K562 (cell line): ENCODE results near the gene TNFAIP1.

Source experiments
- EZH2 ChIP-seq: IDR thresholded peaks from 2 replicates; pipeline ENCODE4 v1.6.1; 2012; ENCODE audit warnings: low read depth, mild to moderate bottlenecking, inconsistent platforms, low read length, borderline replicate concordance
- MTA3 ChIP-seq: fragments of 450-650 bp; formaldehyde crosslinking; IDR thresholded peaks from 2 replicates; pipeline ENCODE4 v1.6.1; 2017; ENCODE audit warnings: mild to moderate bottlenecking, borderline replicate concordance
- PHF20 ChIP-seq: fragments of 450-650 bp; IDR thresholded peaks from 2 replicates; pipeline ENCODE4 v1.6.1; 2018; ENCODE audit not compliant: partially characterized antibody
- POLR2AphosphoS5 ChIP-seq: IDR thresholded peaks from 2 replicates; pipeline ENCODE4 v1.6.1; 2011; ENCODE audit warnings: mild to moderate bottlenecking, low read depth, low read length, moderate library complexity; ENCODE audit not compliant: control insufficient read depth, insufficient read depth
- TAF15 ChIP-seq: fragments of 200-400 bp; formaldehyde crosslinking; IDR thresholded peaks from 2 replicates; pipeline ENCODE4 v1.6.1; 2017; ENCODE audit warnings: mild to moderate bottlenecking, low read depth, low read length, moderate library complexity
- ZNF121 ChIP-seq: sonication (generic); formaldehyde crosslinking; conservative IDR thresholded peaks from 2 replicates; pipeline ENCODE4 v1.8.0; 2022; ENCODE audit warnings: missing genetic modification reagents
- ZNF324 ChIP-seq: fragments of 250-450 bp; sonication (Bioruptor Pico); IDR thresholded peaks from 2 replicates; pipeline ENCODE4 v1.4.0; 2020; ENCODE audit warnings: mild to moderate bottlenecking
- ZNF354B ChIP-seq: fragments of 250-450 bp; sonication (Bioruptor Pico); IDR thresholded peaks from 2 replicates; pipeline ENCODE4 v1.4.0; 2020

GRCh38 chr17:28344435-28344901 is 8.9 kb downstream of the TNFAIP1 start:
- TF ChIP-seq TAF15 (no peak), ZNF354B (CRISPR knock-in tag) (no peak), MTA3 (no peak), PHF20 (no peak), POLR2AphosphoS5 (no peak), ZNF121 (no peak), EZH2 (no peak), ZNF324 (no peak)
